Pulmonary artery endothelial cell (primary cell): ENCODE data around the gene IL12RB2. TPM values are rescaled to one million over a fixed set of nuclear protein-coding genes. Genes with fewer than 3 reads are reported as not detected.

Source experiments
- DNase-seq: peaks from one replicate; pipeline ENCODE4 v3.0.0-alpha.2; 2011; ENCODE audit warnings: low read depth, low spot score
- total RNA-seq: library from RNA; depleted of rRNA; stranded (reverse); fragments of >200 nt; gene quantifications from 2 replicates; pipeline ENCODE4 v1.2.3, GENCODE V29; 2014

The IL12RB2 gene
- total RNA-seq, 1 donor from 2014 or later, result not detected

GRCh38 chr1:67313934-67314671, 6.4 kb downstream of the IL12RB2 start:
- DNase-seq, result no peak

DNA sequence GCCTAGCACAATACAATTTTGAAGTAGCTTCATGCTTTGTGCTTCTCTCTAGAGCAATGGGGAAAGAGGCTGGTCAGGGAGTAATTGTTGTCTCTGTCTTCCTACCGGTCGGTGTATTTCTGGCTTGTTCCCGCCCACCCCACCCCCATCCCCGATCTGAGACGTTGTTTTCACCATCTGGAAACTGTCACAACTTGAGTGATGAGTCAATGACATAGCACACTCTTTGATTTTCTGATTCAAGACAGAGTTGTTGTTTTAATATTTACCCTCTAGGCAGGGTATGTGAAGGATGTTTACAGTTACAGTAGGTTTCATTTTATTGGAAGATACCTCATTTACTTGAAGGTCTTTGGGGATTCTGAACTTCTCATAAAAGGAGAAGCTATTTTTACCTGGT, 7.0 kb downstream of the IL12RB2 start:
- no peak for DNase-seq

DNA sequence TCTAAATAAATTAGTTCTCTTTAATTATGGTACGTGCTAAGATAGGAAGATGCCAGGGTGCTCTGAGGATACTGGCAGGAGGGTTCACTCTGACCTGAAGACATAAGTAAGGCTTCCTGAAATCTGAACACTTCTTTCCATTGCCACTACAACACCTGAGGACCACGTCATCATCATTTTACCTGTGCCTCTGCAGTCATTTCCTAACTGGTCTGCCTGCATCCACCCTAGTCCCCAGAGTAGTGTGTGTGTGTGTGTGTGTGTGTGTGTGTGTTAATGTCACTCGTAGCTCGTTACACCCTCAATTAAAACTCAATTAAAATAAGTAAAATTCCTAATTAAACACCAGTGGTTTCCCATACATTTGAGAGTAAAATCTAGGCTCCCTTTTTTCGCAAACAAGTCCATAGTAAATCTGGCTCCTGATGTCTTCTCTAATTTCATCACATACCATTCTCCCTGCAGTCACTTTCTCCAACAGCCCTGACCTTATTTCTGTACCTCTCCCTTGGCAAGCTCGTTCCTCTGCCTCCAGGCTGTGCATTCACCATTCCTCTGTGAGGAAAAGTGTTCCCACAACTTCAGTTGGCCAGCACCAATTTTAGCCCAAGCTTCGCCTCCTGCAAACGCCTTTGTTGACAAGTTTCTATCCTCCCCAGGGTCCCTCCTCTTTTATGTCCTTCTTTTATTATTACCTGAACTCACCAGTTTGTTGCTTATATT, 8.7 kb downstream of the IL12RB2 start:
- no peak for DNase-seq

GRCh38 chr1:67316918-67317317, 9.2 kb downstream of the IL12RB2 start:
- no peak for DNase-seq

- no peak for DNase-seq
These were observed 10.1 kb downstream of the IL12RB2 start for GRCh38 chr1:67317803-67318202.

GRCh38 chr1:67322442-67322841, 14.8 kb downstream of the IL12RB2 start:
- no peak for DNase-seq

DNA sequence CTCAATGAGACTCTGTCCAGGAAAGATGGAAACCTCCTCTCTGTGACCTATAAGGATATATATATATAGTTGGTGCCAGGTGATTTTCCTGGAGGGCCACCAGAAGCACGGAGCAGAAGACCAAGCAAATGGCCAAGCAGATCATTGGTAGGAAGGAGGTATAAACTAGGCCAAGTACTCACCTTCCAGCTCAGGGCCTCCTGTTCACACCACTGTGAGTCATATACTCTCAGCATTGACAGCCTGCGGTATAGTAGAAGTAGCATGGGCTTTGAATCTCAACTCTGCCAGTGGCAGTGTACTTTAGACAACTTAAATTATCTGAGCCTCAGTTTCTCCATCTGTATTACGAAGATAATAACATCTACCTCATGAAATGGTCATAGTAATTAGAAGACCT, 15.4 kb downstream of the IL12RB2 start:
- DNase-seq, result no peak

DNA sequence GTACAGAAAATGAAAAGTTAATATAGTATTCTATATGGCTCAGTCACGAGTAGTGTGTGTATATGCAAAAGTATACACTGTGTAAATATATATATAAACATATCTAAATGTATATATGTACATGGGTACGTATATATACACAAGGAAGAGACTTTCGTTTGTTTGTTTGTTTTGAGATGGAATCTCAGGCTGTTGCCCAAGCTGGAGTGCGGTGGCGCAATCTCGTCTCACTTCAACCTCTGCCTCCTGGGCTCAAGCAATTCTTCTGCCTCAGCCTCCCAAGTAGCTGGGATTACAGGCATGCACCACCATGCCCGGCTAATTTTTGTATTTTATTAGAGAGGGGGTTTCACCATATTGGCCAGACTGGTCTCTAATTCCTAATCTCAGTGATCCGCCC, 16.4 kb downstream of the IL12RB2 start:
- DNase-seq, result no peak

GRCh38 chr1:67327864-67328466, 20.3 kb downstream of the IL12RB2 start:
- DNase-seq, result no peak

DNA sequence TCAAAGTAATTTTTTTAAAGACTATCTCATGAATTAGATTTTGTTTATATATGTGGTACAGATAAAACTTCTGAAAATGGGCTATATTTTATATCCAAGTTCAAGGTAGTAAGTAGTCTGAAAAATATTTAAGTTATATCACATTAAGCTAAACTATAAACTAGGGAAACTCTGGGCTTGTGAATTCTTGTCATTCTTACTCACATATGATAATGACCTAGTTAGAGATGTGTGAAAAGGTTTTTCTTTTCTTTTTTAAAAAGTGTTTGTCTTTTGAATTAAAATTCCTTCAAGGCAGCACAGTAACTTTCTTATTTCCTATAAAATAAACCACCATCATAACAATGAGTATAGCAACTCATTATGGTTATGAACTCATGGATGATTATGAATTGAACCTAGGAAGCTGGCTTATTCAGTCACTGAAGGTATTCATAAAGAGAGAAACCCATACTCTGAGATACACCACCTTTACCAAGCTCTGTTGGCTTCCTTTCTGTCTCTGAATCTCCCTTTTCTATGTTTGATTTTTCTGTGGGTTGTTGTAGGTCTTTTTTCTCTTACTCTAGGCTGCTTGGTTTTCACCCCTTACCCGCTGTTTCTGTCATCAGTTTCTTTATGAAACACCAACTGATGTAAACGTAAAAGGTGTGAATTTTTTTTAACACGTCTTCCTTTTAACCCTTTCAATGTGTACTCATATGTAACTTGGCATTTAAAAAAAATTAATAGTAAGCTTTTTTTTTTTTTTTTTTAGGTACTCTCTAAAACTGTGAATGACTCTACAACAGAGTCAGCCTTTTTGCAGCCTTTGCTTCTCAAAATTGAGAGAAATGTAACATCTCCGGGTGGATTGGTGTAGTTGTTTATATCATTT, 25.2 kb downstream of the IL12RB2 start:
- DNase-seq, result no peak

DNA sequence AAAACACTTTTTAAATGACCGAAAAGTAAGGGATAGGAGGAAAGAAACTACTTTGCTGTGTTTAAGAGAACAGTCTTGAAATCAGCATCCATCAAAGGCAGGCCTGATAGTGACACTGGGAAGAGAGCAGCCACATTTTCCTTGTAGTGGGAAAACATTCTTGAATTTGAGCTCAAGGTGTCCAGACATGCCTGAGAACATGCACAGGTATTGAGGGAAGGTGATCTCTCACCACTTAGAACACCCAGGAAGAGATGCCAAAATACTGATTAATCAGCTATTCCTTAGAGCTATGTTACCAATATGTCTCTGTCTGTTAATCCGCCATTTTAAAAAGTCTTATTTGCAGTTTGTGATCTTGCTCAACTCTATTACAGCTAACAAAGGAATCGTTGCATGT, 25.9 kb downstream of the IL12RB2 start:
- DNase-seq, result no peak

DNA sequence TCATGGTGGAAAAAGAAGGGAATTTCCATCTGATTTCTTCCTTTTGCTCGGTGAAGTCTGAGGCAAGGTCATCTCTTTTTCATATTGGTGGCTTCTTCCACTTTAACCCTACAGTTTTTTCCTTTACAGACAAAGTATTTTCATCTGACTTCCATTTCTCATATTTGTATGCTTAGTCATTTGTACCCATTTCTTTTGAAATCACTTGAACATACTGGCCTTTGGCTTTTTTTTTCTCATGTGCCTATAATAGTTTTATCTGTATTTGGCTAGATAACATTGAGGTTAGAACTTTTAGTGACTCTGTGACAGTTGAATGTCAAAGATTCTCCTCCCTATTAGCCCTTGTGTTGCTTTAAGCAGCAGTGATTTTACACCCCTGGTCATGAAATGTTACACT, 27.7 kb downstream of the IL12RB2 start:
- DNase-seq, result no peak

DNA sequence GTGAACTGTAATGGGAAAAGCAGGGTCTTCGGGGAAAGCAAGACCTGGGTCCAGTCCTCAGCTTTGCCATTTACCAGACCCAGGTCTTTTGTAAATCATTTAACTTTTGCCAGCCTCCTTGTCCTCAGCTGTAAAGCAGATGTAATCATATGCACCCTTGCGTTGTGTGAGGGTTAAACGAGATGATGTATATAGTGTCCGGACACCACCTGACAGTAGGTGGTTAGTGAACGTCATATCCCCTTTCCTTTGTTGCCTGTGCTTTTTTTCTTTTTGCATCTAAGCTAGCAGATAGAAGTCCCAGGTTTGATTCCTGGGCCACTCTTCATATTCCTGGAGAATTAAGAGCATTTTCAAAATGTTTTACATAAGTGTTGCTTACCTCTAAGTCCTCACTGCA, 28.5 kb downstream of the IL12RB2 start:
- DNase-seq, result no peak

DNA sequence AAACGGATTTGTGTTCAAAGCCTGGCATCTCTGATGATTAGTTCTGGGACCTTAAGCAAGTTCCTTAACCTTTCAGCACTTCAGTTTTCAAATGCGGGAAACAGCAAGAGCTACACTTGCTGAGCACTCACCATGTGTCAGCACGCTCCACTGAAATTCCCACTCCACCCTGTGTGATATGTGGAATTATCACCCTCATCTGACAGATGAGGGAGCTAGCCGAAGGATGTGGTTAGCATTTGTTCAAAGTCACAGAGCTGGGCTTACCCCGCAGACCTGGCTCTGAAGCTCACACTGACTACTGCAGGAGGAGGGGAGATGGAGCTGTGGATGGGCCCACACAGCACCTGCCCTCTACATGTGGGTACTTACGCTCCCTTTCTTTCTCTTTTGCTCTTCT, 29.1 kb downstream of the IL12RB2 start:
- no peak for DNase-seq

GRCh38 chr1:67338642-67339041, 31.0 kb downstream of the IL12RB2 start:
- no peak for DNase-seq

GRCh38 chr1:67339623-67340343, 32.1 kb downstream of the IL12RB2 start:
- no peak for DNase-seq

GRCh38 chr1:67342076-67342890, 34.6 kb downstream of the IL12RB2 start:
- DNase-seq, result no peak

DNA sequence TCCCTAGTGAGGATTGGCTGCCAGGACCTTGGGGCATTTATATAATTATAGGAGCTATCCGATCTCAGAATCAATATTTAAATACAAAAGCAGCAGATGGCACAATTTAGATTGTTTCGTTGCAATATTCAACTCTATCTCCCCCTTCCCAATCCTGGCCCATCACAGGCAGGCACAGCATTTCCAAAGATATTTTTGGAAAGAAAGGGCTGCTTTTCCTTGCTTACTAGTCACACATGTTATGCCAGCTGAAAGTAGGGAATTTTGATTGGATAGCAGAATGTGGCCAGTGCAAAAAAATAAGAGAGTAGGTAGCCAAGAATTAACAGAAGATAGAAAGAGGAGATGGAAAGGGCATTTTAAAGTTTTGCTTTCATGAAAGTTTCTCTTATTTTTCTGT, 37.9 kb downstream of the IL12RB2 start:
- no peak for DNase-seq

- no peak for DNase-seq
These were observed 39.3 kb downstream of the IL12RB2 start for GRCh38 chr1:67346982-67347381.
